ENCODE data around the gene PEX26. TPM values are rescaled to one million over a fixed set of nuclear protein-coding genes. Genes with fewer than 3 reads are reported as not detected.
"Not testable (repeated sequence)": the region's sequence is repeated elsewhere in the genome, so short reads cannot be mapped to it uniquely, and the experiment has no call there.

The PEX26 gene
- total and polyA plus RNA-seq, 5 donors, result 17.4 to 23.5 (median 23.1) TPM

DNA sequence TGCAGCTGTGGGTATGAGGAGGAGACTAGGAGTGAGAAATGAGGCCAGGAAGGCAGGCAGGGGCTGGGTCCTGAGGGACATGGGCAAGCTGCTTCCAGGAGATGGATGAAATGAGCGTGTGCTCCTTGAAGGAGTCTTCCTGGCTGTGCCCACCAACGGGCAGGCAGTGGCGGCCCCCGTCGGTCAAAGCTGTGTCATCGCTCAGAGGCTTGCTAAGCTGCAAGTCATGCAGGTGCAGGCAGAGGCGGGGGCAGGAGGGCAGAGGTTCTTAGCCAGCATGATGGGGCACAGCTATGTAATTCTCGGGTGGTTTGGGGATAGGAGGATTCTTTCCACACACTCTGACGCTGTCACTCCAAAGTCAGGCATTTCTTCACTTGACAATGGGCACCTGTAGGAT is 12.5 kb upstream of the PEX26 start:
- DNase-seq, result no peak
- intact Hi-C loops (cut with DNase I), result loop anchor here in 2 of 4 donors (10.0 kb wide), 1 partner anchor 160 kb away; no protein-coding TSS in a partner anchor

DNA sequence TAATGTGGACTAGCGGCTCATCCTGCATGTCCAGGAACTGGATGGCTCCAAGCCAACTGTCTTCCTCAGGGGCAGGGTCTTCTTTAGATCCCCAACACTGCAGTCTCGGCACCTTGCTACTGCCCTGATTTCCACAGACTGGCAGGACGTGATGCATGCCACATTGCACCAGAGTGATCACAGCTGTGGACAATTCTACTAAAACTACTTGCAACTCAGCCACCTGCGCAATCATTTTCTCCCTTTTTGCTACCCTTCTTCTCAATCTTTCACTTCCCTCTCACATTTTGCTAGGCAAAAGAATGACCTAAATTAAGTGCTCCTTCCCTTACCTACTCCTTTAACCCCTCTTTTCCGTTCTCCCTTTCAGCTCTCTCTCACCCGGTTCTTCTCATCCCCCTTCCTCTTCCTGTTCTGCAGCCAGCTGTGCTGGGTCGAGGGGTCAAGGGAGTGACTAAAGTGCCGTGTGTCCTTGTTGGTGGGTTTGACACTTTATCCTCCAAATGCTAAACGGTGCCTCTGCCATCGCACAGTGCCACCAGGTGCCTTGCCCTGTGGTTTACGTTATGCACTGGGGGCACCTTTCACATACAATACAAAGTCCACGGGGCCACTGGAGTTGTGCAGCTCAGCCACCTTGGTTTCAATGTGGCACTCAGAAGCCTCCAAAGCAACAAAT is 11.5 kb upstream of the PEX26 start:
- DNase-seq (peak in 1 of 3 donors; percentile 32), ATAC-seq (no peak)
- H3K4me1 ChIP-seq (ENCODE audit: control insufficient read depth, insufficient read depth, low read length), result no peaks in the 10 kb centered on the region
- H3K27ac ChIP-seq (ENCODE audit: low read length), result no peak overlapping the region
- WGBS, result 52% methylated on average over 12 of the region's 12 CpGs
- H3K27me3 ChIP-seq (ENCODE audit: control insufficient read depth, insufficient read depth), result no peaks in the 10 kb centered on the region
- intact Hi-C loops (cut with DNase I), result loop anchor here in 2 of 4 donors (10.0 kb wide), 1 partner anchor 162 kb away; no protein-coding TSS in a partner anchor
- no peaks in the 10 kb centered on the region for H3K9me3 ChIP-seq (ENCODE audit: control insufficient read depth, low read length)
- no peak overlapping the region for H3K4me3 ChIP-seq (ENCODE audit: low read length)

More for the DNA sequence above, 12.5 kb upstream of the PEX26 start:
- Histone ChIP-seq H3K4me3 (ENCODE audit: low read length) (no peak overlapping the region), H3K9me3 (ENCODE audit: control insufficient read depth, low read length) (no peaks in the 10 kb centered on the region), H3K4me1 (ENCODE audit: control insufficient read depth, insufficient read depth, low read length) (no peaks in the 10 kb centered on the region), H3K27ac (ENCODE audit: low read length) (no peak overlapping the region), H3K27me3 (ENCODE audit: control insufficient read depth, insufficient read depth) (no peaks in the 10 kb centered on the region)
- ATAC-seq, result no peak
- 68% methylated on average over 9 of the region's 9 CpGs for WGBS

DNA sequence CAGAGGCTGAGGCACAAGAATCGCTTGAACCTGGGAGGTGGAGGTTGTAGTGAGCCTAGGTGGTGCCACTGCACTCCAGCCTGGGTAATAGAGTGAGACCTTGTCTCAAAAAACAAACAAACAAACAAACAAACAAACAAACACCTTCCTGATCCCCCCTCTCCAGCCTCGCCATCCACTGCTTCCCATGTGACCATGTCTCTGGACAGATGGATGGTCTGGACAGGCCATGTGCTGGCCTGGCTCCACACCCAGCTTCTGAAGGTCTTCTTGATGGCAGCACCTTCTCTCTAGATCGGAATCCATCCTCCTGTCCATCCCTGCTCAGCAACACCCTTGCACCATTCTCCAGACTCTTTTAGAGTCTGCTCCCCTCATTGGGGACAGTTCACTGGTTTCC is 10.7 kb upstream of the PEX26 start:
- peak overlapping the region; percentile 16 for H3K27ac ChIP-seq (ENCODE audit: low read length)
- no peaks in the 10 kb centered on the region for H3K9me3 ChIP-seq (ENCODE audit: control insufficient read depth, low read length)
- intact Hi-C loops (cut with DNase I), result loop anchor here in 2 of 4 donors (10.0 kb wide), 1 partner anchor 162 kb away; no protein-coding TSS in a partner anchor
- 88% methylated on average over 3 of the region's 3 CpGs for WGBS
- H3K27me3 ChIP-seq (ENCODE audit: control insufficient read depth, insufficient read depth), result no peaks in the 10 kb centered on the region
- H3K4me3 ChIP-seq (ENCODE audit: low read length), result no peak overlapping the region
- ATAC-seq (no peak), DNase-seq (peak in 1 of 3 donors; percentile 15)
- H3K4me1 ChIP-seq (ENCODE audit: control insufficient read depth, insufficient read depth, low read length), result no peaks in the 10 kb centered on the region

DNA sequence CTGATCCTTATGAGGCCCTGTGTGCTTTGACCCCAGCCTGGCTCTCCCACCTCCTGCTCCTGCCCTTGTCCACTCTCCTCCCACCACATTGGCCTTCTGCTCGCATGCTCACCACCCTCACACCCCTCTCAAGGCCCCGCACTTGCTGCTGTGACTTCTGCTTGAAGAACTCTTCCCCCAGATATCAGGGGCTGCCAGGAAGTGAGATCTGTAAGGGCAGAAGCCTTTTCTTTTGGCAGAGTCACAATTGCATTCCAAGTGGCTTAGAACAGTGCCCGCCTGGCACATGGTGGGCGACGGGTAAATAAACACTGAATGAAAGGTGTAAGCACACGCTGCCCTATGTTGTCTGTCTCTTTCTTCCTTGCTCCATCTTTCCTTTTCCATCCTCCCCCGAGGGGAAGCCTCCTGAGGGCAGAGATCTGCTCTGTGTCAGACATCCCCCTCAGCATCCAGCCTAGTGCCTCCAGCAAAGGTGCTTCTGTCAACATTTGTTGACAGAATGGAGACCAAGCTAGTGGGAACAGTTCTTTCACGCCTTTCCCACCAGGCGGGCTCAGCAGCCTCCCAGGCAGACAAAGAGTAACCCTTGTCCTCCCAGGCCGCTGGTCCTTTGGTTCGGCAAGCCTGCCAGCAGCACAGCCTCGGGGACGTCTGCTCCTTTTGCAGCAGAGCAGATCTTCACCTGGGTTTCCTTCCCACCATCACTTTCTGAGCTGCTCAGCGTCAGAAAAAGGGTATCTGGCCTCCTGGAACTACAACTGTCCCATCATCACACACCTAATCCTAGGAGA is 10.0 kb upstream of the PEX26 start:
- intact Hi-C loops (cut with DNase I), result loop anchor here in 2 of 4 donors (10.0 kb wide), 1 partner anchor 163 kb away; no protein-coding TSS in a partner anchor
- no peaks in the 10 kb centered on the region for H3K27me3 ChIP-seq (ENCODE audit: control insufficient read depth, insufficient read depth)
- H3K4me3 ChIP-seq (ENCODE audit: low read length), result no peak overlapping the region
- H3K4me1 ChIP-seq (ENCODE audit: control insufficient read depth, insufficient read depth, low read length), result no peaks in the 10 kb centered on the region
- WGBS, result 50% methylated on average over 14 of the region's 14 CpGs
- peak overlapping the region; percentile 97 for H3K27ac ChIP-seq (ENCODE audit: low read length)
- no peaks in the 10 kb centered on the region for H3K9me3 ChIP-seq (ENCODE audit: control insufficient read depth, low read length)
- peak; percentile 17 to 34 for ATAC-seq
- DNase-seq, result peak in 1 of 3 donors; percentile 31

DNA sequence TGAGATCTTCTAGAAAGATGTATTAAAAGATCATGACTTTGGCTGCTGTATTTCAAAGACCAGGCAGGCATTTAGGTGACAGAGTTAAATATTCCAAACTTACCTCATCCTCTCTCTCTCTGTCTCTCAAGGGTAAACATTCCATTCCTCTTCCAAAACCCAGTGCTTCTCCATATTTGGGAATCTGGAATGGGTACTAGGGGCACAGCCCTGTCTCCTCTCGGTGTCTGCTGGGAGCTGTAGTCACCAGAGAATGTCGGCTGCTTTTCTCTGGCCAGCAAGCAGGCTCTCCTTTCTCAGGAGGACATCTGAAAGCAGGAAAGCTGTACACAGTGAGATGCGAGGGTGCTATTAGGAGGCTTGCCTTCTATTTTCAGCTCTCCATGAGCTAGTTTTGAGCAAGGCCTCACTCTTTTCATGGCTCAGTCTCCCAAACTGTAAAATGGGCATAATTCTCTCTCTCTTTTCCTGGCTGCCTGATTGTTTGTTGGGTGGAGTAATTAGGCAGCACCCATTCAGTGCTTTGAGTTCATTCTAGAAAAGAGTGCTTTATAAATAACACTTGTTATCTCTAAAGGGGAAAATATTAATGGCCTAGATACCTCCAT is 9.3 kb upstream of the PEX26 start:
- ATAC-seq (peak; percentile 70 to 85), DNase-seq (peak in 1 of 3 donors; percentile 42)
- Histone ChIP-seq H3K4me1 (ENCODE audit: control insufficient read depth, insufficient read depth, low read length) (no peaks in the 10 kb centered on the region), H3K9me3 (ENCODE audit: control insufficient read depth, low read length) (no peaks in the 10 kb centered on the region), H3K27me3 (ENCODE audit: control insufficient read depth, insufficient read depth) (no peaks in the 10 kb centered on the region), H3K27ac (ENCODE audit: low read length) (peak overlapping the region; percentile 87), H3K4me3 (ENCODE audit: low read length) (no peak overlapping the region)
- WGBS, result 31% methylated on average over 3 of the region's 3 CpGs
- intact Hi-C loops (cut with DNase I), result loop anchor here in 2 of 4 donors (10.0 kb wide), 1 partner anchor 164 kb away; no protein-coding TSS in a partner anchor

DNA sequence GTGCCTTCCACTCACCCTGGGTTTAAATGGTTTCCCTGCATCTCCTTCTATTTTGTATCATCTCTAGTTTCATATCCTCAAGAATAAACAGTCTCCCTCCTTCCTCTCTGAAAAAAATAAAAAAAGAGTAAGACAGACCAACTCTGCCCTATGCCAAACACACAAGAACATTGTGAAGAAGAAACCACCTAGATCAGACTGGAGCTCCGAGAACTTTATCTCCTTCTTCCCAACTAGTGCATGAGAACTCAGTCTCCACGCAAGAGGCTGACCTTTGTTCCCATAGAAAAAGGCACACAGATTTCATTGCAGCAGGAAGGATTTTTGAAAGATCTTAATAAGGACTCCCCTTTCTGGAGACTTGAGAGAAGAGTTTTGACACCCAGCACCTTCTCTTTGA is 8.7 kb upstream of the PEX26 start:
- Histone ChIP-seq H3K4me1 (ENCODE audit: control insufficient read depth, insufficient read depth, low read length) (no peaks in the 10 kb centered on the region), H3K9me3 (ENCODE audit: control insufficient read depth, low read length) (no peaks in the 10 kb centered on the region), H3K27ac (ENCODE audit: low read length) (no peak overlapping the region), H3K27me3 (ENCODE audit: control insufficient read depth, insufficient read depth) (no peaks in the 10 kb centered on the region), H3K4me3 (ENCODE audit: low read length) (no peak overlapping the region)
- intact Hi-C loops (cut with DNase I), result loop anchor here in 2 of 4 donors (10.0 kb wide), 1 partner anchor 164 kb away; no protein-coding TSS in a partner anchor
- 66% methylated on average over 2 of the region's 2 CpGs for WGBS
- ATAC-seq (no peak), DNase-seq (no peak)

DNA sequence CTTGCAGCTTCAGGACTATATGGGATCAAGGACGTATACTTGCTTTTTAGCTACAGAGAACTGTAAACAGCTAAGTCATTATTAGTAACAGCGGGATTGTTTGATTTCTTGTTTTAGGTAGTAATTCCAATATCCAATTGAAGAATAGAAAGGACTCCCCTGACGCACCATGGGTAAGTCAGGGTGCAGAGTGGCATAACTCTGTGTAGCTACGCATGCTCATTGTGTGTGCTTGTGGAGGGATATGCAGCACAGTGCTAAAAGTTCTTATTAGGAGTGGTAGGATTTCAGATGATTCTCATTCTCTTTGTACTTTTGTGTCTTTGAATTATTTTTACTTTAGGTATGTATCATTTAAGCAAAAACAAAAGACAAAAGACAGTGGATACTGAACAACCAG is 7.7 kb upstream of the PEX26 start:
- H3K4me1 ChIP-seq (ENCODE audit: control insufficient read depth, insufficient read depth, low read length), result no peaks in the 10 kb centered on the region
- ATAC-seq (no peak), DNase-seq (no peak)
- intact Hi-C loops (cut with DNase I), result loop anchor here in 3 of 4 donors (5.0 to 10.0 kb wide), 5 partner anchors 45 to 325 kb away; partner anchors contain the start of gene MICAL3 (in 3 of the 3)
- no peaks in the 10 kb centered on the region for H3K9me3 ChIP-seq (ENCODE audit: control insufficient read depth, low read length)
- H3K27ac ChIP-seq (ENCODE audit: low read length), result no peak overlapping the region
- no peaks in the 10 kb centered on the region for H3K27me3 ChIP-seq (ENCODE audit: control insufficient read depth, insufficient read depth)
- 94% methylated on average over 4 of the region's 4 CpGs for WGBS
- no peak overlapping the region for H3K4me3 ChIP-seq (ENCODE audit: low read length)

DNA sequence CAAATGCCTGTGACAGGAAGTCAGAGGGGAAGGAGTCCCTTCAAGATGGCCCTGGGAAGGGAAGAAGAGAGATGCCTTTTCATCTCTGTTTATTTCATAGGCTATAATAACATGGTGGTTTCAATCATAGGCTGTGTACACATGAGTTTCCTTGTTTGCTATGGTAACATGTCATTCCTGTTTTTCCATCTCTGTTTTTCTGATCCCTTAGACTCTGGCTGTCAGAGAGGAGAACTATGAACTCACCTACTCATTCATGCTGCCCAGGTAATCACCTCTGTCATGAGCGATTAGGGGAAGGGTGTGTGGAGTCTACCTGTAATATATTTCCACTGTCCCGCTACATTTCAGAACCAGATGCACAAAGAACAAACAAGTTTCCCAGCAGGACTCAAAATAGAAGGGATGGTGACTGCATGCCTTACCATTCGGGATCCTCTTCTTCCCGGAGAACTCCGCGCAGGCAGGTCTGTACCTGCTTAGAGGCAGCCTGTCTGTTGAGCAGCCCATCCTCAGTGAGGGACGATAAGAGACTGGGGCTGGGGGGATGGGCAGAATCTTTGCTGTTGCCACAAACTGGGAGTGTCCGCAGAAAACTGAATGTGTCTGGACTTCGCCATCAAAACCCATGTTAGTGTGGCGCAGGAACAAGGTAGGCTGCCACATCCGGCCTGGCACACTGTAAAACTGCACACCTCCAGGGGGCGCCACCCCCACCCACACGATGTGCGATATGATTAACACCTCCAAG is 7.1 kb upstream of the PEX26 start:
- H3K27me3 ChIP-seq (ENCODE audit: control insufficient read depth, insufficient read depth), result no peaks in the 10 kb centered on the region
- H3K4me3 ChIP-seq (ENCODE audit: low read length), result no peak overlapping the region
- H3K27ac ChIP-seq (ENCODE audit: low read length), result no peak overlapping the region
- H3K9me3 ChIP-seq (ENCODE audit: control insufficient read depth, low read length), result no peaks in the 10 kb centered on the region
- ATAC-seq (no peak), DNase-seq (peak in 1 of 3 donors; percentile 26)
- no peaks in the 10 kb centered on the region for H3K4me1 ChIP-seq (ENCODE audit: control insufficient read depth, insufficient read depth, low read length)
- intact Hi-C loops (cut with DNase I), result loop anchor here in 3 of 4 donors (5.0 to 10.0 kb wide), 5 partner anchors 46 to 326 kb away; partner anchors contain the start of gene MICAL3 (in 3 of the 3)
- whole genome bisulfite sequencing, result 76% methylated on average over 14 of the region's 14 CpGs

DNA sequence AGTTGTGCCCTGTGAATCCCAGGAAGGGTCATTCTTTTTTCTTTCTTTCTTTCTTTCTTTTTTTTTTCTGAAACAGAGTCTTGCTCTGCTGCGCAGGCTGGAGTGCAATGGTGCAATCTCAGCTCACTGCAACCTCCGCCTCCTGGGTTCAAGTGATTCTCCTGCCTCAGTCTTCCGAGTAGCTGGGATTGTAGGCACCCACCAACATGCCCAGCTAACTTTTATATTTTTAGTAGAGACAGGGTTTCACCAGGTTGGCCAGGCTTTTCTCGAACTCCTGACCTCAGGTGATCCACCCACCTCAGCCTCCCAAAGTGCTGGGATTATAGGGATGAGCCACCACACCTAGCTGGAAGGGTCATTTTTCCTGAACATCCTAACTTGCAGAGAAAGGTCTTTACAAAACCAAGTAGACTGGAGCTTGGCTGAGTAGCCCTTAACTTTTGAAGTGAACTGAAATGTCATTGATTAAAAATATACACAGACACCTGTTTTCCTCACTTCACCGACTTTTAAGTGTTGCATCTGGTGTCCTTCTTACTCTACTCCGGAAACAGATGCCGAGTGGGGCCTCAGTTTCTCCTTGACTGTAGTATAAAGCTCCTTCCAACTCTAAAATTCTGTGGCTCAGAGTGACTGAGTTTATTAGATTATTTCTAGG is 6.4 kb upstream of the PEX26 start:
- 85% methylated on average over 7 of the region's 7 CpGs for WGBS

DNA sequence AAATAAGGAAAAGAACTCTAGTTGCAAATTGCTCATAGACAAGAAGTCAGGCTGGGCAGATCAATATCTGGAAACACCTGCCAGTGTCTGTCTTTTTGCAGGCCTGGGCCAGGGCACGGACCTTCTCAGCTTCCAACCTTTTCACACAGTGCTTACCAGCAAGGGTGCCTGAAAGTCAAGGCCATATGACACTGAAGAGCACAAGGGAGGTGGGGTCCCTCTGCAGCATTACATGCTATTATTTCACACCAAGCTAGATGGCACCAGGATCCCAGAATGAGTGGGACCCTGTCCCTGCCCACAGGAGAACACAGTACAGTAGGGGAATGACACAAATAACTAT is 5.9 kb upstream of the PEX26 start:
- Histone ChIP-seq H3K4me3 (ENCODE audit: low read length) (no peak overlapping the region), H3K4me1 (ENCODE audit: control insufficient read depth, insufficient read depth, low read length) (no peaks in the 10 kb centered on the region), H3K27ac (ENCODE audit: low read length) (no peak overlapping the region), H3K9me3 (ENCODE audit: control insufficient read depth, low read length) (no peaks in the 10 kb centered on the region), H3K27me3 (ENCODE audit: control insufficient read depth, insufficient read depth) (no peaks in the 10 kb centered on the region)
- WGBS, result 64% methylated on average over 1 of the region's 1 CpG
- intact Hi-C loops (cut with DNase I), result loop anchor here in 3 of 4 donors (5.0 to 10.0 kb wide), 5 partner anchors 47 to 327 kb away; partner anchors contain the start of gene MICAL3 (in 3 of the 3)
- DNase-seq (no peak), ATAC-seq (no peak)

More for the DNA sequence above, 6.4 kb upstream of the PEX26 start:
- not testable (repeated sequence) for H3K27me3 ChIP-seq (ENCODE audit: control insufficient read depth, insufficient read depth); H3K9me3 ChIP-seq (ENCODE audit: control insufficient read depth, low read length); ATAC-seq; H3K4me1 ChIP-seq (ENCODE audit: control insufficient read depth, insufficient read depth, low read length); H3K4me3 ChIP-seq (ENCODE audit: low read length); DNase-seq; H3K27ac ChIP-seq (ENCODE audit: low read length)
- intact Hi-C loops (cut with DNase I), result loop anchor here in 3 of 4 donors (5.0 to 10.0 kb wide), 5 partner anchors 47 to 327 kb away; partner anchors contain the start of gene MICAL3 (in 3 of the 3)

All from right cardiac atrium (tissue), 5 donors.